GM18861 (cell line): Measurements from ENCODE around the gene TMEM63B.
"Not testable (repeated sequence)": the region's sequence is repeated elsewhere in the genome, so short reads cannot be mapped to it uniquely, and the experiment has no call there.

Source experiments
- ATAC-seq: cut with Tn5 transposase; IDR thresholded peaks from one replicate; pipeline ENCODE4 v1.9.1; 2021; ENCODE audit not compliant: unreplicated experiment

The TMEM63B gene

DNA sequence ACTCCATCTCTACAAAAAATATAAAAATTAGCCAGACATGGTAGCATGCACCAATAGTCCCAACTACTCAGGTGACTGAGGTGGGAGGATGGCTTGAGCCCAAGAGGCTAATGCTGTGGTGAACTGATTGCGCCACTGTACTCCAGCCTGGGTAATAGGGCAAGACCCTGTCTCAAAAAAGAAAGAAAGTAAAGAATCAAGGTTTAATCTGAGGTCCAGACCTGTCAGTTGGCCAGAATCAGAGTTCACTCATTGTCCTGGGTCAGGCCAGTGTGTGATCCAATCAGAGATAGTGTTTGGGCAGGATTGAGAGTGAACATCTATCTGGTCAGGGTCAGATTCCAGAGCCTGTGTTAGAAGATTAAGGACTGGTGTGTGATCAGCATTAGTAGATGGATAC, 15.5 kb downstream of the TMEM63B start:
- ATAC-seq = no peak

DNA sequence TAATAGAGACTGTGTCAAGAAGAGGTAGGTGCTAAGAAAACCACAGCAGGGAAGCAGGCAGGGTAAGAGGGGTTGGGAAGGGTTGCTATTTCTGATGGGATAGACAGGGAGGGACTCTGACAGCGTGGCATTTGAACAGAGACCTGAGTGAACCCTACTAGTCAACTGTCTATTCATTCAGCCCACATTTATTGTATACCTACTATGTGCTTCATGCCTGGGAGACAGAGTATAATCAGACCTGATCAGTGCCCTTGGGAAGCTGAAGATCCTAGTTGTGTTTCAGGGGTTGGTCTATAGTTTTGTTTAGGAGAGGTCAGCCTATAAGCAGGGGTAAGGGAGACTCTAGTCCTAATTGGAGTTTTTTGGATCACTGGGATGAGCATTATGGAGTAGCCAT, 16.4 kb downstream of the TMEM63B start:
- ATAC-seq = no peak

DNA sequence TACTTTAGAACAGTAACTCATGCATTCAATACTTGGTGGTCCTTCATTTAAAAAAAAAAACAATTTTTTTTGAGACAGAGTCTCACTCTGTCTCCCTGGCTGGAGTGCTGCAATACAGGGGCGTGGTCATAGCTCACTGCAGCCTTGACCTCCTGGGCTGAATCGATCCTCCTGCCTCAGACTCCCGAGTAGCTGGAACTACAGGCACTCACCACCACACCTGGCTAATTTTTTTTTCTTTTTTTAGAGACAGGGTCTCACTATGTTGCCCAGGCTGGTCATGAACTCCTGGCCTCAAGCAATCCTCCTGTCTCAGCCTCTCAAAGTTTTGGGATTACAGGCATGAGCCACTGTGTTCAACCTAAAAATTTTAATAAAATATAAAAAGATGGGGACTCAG, 17.2 kb downstream of the TMEM63B start:
- ATAC-seq = not testable (repeated sequence)

DNA sequence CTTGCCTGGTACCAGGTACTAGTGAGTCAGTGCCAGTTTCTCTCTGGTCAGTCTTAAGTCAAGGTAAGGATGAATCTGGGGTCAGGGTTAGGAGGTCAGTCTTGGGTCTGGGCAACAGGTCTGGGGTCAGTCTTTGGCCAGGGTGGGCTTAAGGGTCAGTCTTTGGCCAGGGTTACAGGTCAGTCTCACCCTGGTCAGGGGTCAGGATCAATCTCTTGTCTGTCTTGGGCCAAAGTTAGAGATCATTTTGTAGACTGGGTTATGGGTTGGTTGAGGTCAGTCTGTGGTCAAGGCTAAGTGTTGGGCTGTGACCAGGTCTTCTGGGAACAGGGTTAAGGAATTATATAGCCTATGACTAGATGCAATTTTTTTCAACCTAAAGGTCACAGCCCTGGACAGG, 18.5 kb downstream of the TMEM63B start:
- no peak for ATAC-seq

DNA sequence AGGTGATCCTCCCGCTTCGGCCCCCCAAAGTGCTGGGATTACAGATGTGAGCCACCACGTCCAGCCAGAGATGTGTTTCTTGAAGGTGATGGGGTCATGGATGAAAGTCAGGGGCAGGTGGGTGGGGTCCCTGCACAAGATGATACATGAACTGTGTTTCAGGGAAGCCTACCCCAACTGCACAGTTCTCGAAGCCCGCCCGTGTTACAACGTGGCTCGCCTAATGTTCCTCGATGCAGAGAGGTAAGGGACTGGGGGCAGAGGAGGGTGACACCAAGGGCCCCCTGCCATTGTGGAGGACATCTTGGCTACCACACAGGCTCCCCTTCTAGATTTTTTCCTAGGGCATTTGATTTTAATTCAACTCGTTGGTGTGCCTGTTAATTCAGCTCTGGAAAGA, 19.3 kb downstream of the TMEM63B start:
- no peak for ATAC-seq

DNA sequence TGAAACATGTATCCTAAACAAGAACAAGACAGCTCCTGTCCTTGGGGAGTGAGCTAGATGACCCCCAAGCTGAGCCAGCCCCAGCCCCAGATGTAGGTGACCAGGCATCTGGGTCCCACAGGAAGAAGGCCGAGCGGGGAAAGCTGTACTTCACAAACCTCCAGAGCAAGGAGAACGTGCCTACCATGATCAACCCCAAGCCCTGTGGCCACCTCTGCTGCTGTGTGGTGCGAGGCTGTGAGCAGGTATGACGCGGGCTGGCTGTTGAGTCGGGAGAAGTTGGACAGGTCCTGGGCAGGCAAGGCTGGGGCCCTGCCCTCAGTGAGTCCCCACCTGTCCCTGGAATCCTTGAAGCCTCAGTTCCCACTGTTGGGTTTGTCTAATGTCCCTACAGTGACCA, 19.9 kb downstream of the TMEM63B start:
- no peak for ATAC-seq

DNA sequence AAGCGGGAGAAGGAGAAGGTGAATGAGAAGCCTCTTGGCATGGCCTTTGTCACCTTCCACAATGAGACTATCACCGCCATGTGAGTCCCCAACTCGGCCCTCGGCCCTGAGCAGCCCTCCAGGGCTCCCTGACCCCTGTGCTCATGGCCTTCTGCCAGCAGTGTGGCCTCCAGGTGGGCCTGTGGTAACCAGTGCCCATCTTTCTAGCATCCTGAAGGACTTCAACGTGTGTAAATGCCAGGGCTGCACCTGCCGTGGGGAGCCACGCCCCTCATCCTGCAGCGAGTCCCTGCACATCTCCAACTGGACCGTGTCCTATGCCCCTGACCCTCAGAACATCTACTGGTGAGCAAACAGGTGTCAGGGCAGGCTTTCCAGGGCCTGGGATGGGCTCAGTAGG, 21.0 kb downstream of the TMEM63B start:
- ATAC-seq = no peak

DNA sequence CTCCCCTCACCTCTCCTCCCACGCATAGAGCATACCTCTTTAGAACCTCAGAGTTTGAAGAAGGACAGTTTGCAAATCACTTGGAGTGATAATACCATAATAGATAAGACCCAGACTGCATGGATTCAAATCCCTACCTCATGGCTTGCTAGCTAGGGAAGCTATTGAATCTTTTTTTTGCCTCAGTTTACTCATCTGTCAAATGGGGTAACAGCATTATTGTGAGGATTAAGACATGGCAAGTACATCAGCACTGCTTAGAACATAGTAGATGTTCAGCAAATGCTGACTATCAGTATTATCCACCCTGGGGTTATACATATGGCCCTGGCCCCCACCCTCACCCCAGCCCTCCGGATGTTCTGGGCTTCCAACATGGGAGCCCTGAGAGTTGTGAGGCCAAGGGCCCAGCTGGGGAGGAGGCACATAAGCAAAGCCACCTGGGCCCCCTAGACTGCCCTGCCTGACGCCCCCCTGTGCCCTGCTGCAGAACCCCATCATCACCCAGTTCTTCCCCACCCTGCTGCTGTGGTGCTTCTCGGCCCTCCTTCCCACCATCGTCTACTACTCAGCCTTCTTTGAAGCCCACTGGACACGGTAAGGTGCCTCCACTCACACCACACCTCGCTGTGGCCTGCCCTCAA, 22.1 kb downstream of the TMEM63B start:
- ATAC-seq = no peak

DNA sequence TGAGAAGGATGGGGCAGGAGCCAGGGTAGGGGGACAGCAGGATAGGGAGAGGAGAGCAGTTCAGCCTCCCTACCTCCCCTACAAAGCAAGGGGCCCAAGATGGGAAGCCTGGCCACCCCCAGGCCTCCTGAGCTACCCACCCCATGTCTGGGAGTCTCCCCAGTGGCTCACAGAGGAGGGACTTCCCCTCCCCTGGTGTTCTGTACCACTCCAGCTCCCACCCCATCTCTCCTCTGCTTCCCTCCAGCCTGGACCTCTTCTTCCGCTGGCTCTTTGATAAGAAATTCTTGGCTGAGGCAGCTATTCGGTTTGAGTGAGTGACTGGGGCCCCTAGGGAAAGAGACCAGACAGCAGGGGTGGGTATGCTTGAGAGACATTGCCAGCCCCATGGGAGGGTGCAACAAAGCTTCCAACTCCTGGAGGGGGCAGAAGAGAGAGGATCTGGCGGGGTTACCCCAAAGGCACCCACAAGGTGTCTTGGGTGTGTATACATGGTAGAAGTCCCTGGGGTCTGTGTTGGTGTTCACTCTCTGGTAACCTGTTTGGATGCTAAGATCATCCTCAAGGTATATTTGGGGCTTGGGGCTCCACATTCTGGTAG, 23.1 kb downstream of the TMEM63B start:
- ATAC-seq = no peak

DNA sequence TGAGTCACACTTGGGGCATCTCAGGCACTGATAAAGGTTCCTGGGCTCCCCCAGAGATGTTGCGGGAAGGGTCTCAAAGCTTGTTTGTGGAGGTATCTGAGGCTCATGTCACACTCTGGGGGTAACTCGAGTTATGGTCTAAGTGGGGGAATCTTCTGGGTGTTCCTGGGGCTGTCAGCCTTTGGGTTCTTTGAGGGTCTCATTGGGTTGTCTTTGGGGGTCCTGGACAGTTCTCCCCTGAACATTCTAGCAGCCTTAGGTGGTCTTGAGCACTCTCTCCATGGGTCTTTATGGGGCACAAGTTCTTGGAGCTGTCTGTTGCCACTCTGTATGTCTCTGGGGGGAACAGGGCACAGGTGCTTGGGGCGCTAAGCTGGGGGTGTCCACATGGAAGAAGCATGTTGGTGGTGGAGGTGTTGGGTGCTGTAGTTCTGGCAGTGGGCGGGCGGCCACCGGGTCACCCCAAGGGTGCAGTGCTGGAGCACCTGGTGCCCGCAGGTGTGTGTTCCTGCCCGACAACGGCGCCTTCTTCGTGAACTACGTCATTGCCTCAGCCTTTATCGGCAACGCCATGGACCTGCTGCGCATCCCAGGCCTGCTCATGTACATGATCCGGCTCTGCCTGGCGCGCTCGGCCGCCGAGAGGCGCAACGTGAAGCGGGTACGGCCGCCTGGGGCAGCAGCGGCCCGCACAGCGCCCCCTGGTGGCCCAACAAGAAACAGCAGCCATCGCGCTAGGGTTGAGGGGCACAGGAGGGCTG, 24.2 kb downstream of the TMEM63B start:
- ATAC-seq = peak; percentile 77

DNA sequence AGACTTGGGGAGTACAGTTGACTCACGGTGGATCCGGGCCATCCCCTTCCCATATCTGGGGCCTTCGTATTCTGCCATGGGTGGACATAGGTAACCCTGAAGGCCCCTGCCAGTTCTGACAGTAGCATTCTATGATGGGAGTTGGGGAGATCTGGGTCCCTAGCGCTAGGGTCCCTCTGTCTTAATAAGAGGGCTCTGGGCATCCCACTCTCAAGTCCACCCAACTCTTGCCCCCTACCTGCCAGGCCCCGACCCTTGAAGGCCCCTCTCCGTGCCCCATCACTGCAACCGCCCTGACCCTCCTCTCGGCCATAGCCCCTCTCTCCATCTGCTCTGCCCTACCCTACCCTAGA, 24.7 kb downstream of the TMEM63B start:
- ATAC-seq = no peak

DNA sequence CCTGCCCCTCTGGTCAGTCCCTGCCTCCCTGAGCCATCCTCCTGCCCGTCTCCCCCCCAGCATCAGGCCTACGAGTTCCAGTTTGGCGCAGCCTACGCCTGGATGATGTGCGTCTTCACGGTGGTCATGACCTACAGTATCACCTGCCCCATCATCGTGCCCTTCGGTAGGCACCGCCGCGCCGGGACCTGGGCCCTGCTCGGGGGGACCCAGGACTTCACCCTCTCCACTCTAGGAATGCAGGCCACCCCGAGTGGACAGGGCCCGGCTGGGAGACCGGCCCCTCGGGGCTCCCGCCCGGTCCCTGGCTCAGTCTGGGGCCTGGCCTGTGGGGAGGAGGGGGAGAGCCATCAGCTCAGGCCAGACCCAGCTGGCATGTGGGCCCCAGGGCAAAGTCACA, 25.2 kb downstream of the TMEM63B start:
- ATAC-seq = no peak

DNA sequence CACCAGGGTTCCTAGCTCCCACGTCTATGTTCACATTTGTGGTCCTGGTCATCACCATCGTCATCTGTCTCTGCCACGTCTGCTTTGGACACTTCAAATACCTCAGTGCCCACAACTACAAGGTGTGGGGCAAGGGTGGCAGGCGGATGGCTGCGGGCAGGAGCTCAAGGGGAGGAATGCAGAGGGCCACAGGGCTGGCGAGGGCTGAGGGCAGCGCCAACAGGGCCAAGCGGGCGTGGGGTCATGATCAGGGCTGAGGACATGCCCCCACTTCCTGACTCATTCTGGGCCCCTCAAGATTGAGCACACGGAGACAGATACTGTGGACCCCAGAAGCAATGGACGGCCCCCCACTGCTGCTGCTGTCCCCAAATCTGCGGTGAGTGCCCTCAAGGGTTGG, 26.7 kb downstream of the TMEM63B start:
- no peak for ATAC-seq

DNA sequence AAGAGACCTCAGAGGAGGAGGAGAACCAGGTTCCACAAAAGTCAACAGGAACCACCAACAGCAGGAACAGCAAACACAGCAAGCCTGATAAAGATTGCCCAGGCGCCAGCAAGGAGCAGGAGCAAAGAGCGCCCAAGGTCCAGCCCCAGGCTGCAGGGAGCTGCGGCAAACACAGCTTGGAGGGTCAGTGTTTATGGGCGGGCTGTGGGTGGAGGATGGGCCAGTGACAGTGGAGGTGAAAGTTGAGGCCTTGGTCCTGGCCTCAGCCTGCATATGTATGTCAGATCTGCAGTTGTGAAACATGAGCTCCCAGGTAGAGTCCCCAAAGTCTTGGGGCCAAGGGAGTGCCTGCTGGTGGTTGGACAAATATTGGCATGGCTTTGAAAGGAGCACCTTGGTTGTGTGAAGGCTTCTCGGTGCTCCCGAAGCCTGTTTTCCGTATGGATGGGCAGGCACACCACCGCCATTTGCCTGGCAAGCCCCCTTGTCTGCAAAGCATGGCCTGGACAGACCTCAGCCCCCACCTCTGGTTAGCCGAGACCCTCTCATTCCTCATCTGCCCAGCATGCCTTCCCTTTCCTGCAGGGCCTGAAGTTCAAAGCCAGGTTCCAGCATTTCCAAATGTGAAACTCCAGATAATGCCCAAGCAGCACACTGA, 29.3 kb downstream of the TMEM63B start:
- ATAC-seq = no peak

DNA sequence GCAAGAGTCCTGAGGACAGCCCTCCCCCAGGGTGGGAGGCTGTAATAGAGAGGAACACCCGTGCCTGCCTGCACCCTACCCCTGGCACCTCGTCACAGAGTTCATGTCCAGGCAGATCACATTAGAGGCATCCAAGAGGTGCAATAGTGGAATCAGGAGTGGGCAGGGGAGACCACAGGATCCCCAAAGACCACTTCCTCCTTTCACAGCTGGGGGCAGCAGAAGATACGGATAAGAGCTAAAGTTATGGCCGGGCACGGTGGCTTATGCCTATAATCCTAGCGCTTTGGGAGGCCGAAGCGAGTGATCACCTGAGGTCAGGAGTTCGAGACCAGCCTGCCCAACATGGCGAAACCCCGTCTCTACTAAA, 29.8 kb downstream of the TMEM63B start:
- no peak for ATAC-seq

DNA sequence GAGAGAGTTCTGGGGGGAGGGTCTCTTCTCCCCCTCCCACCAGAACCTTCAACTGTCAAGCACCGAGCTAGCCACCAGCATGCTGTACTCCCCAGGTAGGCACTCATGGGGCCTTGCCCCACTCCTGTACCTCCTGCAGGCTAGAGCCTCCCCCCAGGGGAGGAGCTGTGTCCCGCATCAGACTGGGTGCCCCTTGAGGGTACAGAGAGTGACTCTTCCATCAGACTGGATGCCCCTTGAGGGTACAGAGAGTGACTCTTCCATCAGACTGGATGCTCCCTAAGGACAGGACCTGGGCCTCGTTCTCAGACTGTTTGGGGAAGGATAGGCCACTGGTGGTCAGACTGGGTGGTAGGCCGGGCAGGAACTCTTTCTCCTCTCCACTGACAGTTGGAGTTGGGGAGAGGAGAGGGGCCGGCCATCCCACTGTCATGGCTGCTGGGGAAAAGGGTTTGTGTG, 31.4 kb downstream of the TMEM63B start, which contains the start of gene CAPN11:
Gene CAPN11, plus strand, starts transcription at position 51 of the 459 bp plus-strand sequence. Its CDS starts 29 bp downstream, at position 80.
- no peak for ATAC-seq

DNA sequence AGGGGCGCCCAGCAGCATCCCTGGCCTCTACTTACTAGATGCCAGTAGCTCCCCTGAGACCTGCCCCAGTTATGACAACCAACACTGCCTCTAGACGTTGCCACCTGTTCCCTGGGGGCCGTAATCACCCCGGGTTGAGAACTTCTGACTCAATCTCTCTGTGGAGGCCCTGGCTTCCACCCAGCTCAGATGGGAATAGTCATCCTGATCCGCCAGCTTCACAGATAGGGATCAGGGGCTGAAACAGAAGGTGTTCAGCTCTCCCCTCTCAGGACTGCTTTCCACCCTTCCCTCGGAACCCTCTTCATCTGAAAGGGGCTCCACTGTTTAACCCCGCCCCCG, 34.6 kb downstream of the TMEM63B start:
- no peak for ATAC-seq

DNA sequence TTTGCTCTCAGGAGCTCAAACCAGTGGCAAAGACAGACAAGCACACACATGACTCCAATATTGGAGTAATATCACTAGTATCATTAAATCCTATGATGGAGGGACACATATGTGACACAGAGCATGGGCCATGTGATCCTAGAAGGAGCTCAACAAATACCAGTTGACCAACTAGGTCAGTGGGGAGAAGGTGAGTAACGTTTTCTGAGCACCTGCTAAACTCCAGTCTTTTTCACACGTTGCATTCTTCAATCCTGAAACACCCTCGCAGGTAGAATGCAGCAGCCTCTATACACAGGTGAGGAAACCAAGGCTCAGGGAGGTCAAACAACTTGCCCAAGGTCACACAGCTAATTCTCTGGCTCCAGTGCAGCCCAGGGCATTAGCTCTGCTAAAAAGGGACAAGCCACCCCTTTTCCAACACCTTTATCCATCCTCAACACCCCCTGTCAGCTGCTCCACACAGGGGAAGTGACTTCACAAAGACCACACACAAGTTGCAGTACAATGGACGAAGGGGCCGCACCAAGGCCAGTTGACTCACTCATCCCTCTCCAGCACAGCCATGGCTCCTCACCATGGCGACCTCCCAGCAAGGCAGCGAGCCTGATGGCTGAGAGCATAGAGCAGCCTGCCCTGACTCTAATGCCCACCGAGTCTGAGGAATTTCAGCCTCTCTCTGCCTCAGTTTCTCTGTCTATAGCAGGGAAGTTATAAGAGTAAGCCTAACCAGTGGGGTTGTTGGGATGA, 35.7 kb downstream of the TMEM63B start:
- no peak for ATAC-seq

DNA sequence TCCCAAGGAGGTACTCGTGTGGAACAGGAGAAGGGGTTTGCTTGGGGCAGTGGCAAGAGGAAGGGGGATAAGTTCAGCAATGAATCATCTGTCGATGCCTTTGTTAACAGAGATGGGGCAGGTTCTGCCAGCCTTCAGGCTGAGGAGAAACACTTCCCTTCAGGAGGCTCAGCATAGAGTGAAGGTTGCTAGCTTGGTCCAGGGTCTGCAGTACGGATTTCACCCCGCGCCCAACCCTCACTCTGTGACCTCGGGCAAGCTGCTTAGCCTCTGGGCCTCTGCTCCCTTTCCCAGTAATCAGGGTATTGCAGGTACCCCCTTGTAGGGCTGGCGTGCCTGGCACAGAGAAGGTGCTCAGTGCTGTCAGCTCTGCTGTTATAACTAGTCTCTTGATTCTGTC, 38.8 kb downstream of the TMEM63B start:
- no peak for ATAC-seq

DNA sequence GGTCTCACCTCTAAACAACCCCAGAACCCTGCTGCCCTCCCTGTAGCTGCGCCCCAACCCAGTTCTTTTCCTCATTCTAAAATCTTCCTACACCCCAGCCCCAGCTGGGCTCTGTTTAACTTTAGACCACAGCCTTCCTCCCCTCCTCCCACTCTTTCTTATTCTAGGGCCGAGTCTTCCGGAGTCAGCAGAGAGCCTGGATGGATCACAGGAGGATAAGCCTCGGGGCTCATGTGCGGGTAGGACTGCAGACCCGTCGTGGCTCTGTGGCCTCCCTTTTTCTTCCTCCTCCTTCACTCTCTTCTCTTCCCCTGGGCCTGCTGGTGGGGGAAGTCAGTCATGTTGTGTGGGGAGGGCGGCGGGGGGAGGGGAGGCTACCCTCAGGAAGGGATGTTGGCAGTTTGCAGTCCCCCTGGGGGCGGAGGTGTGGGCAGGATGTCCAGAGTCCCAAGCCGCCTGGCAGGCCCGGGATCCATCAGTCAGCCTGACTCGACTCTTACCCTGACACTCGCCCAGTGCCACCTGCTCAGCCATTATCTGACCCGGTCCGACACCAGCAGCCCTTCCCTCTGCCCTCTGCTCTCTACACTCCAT, 39.3 kb downstream of the TMEM63B start:
- no peak for ATAC-seq

DNA sequence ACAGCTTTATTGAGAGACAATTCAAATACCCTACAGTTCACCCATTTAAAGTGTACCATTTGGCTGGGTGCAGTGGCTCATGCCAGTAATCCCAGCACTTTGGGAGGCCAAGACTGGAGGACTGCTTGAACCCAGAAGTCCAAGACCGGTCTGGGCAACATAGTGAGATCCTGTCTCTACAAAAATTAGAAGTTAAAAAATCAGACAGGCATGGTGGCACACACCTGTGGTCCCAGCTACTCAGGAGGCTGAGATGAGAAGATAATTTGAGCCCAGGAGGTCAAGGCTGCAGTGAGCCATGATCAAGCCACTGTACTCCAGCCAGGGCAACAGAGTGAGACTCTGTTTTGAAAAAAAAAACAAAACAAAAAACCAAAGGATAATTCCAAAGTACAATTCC, 40.2 kb downstream of the TMEM63B start:
- ATAC-seq = no peak
